Breast epithelium (tissue), 4 donors: Measurements from ENCODE around the gene GHR. TPM values are rescaled to one million over a fixed set of nuclear protein-coding genes. Genes with fewer than 3 reads are reported as not detected.
A peak's percentile ranks its signal among the peaks of the same experiment; 100 is the strongest.

Experiments used
- DNase-seq, 2 donors: peaks; one replicate each; pipeline ENCODE4 v3.0.0-alpha.2; 2019; ENCODE audit warnings: low spot score in 2 of 2
- H3K27ac ChIP-seq, 2 donors: fragments of 200-600 bp; sonication (generic) in 1 of 2; one replicate each; pipeline ENCODE4 v1.5.1; 2016 to 2019; ENCODE audit warnings: mild to moderate bottlenecking in 1 of 2
- H3K27me3 ChIP-seq, 2 donors: fragments of 200-600 bp; sonication (generic) in 1 of 2; one replicate each; pipeline versions ENCODE4 v1.5.1 to v1.6.0; 2017 to 2019; ENCODE audit warnings: control low read depth in 1 of 2, mild to moderate bottlenecking in 1 of 2
- H3K36me3 ChIP-seq: fragments of 200-600 bp; one replicate; pipeline ENCODE4 v1.5.1; 2019
- H3K4me1 ChIP-seq, 2 donors: fragments of 200-600 bp; sonication (generic); one replicate each; pipeline ENCODE4 v1.5.1; 2016 to 2019; ENCODE audit warnings: control low read depth in 1 of 2
- H3K4me3 ChIP-seq, 3 donors: fragments of 200-600 bp; sonication (generic); 1 replicate in 2 of 3; 2 replicates in 1 of 3; pipeline ENCODE4 v1.5.1; 2016 to 2019; ENCODE audit warnings: mild to moderate bottlenecking in 3 of 3, moderate library complexity in 2 of 3
- H3K9me3 ChIP-seq, 2 donors: fragments of 200-600 bp; sonication (generic) in 1 of 2; one replicate each; pipeline ENCODE4 v1.5.1; 2016 to 2019; ENCODE audit warnings: control low read depth in 1 of 2
- CTCF ChIP-seq, 3 donors: fragments of 450-650 bp; IDR thresholded peaks; one replicate each; pipeline ENCODE4 v1.5.1; 2016 to 2017; ENCODE audit warnings: antibody characterized with exemption in 3 of 3, mild to moderate bottlenecking in 3 of 3, moderate library complexity in 3 of 3
- POLR2A ChIP-seq: fragments of 450-650 bp; IDR thresholded peaks from one replicate; pipeline ENCODE4 v1.6.1; 2016; ENCODE audit warnings: antibody characterized with exemption, mild to moderate bottlenecking, moderate library complexity
- POLR2AphosphoS5 ChIP-seq, 3 donors: sonication (generic); formaldehyde crosslinking; IDR thresholded peaks; one replicate each; pipeline ENCODE4 v1.6.1; 2017; ENCODE audit warnings: antibody characterized with exemption in 3 of 3
- intact Hi-C: fragments of 100-400 bp; cut with DNase I; formaldehyde crosslinking; loops from one replicate; pipeline ENCODE4 v1.15.1; 2023; ENCODE audit warnings: low total_unique reads
- total RNA-seq, 3 donors: library from RNA; depleted of rRNA; stranded (reverse); fragments of >200 nt; gene quantifications; one replicate each; pipeline ENCODE4 v1.1.0, GENCODE V29; 2016

The GHR gene
- total RNA-seq, 3 donors from 2014 or later, result 25.6 to 234 (median 26.5) TPM

GRCh38 chr5:42517164-42517563 is 93.9 kb downstream of the GHR start:
- Histone ChIP-seq H3K4me3 (no peak overlapping the region), H3K27me3 (no peaks in the 10 kb centered on the region), H3K9me3 (no peaks in the 10 kb centered on the region), H3K27ac (peak overlapping the region in 1 of 2 donors; percentile 5), H3K36me3 (no peaks in the 10 kb centered on the region), H3K4me1 (no peaks in the 10 kb centered on the region)
- TF ChIP-seq POLR2AphosphoS5 (IDR thresholded peaks at IDR 0.05), result no peak
- TF ChIP-seq CTCF (IDR thresholded peaks at IDR 0.05), result no peak
- TF ChIP-seq POLR2A, result no peak
- no peak for DNase-seq
- intact Hi-C loops, result no loop called here

- Histone ChIP-seq H3K27me3 (no peaks in the 10 kb centered on the region), H3K27ac (no peak overlapping the region), H3K36me3 (no peaks in the 10 kb centered on the region), H3K9me3 (no peaks in the 10 kb centered on the region), H3K4me1 (no peaks in the 10 kb centered on the region), H3K4me3 (peak overlapping the region in 1 of 3 donors; percentile 11)
- intact Hi-C loops, result no loop called here
- DNase-seq, result no peak
- no peak for TF ChIP-seq CTCF (IDR thresholded peaks at IDR 0.05)
- TF ChIP-seq POLR2A, result no peak
- TF ChIP-seq POLR2AphosphoS5 (IDR thresholded peaks at IDR 0.05), result peak in 1 of 3 donors; percentile 9
Observed at GRCh38 chr5:42518595-42519221, 95.5 kb downstream of the GHR start.

- intact Hi-C loops, result loop anchor here (5.0 kb wide), 1 partner anchor 252 kb away; no protein-coding TSS in a partner anchor
- H3K27ac ChIP-seq, result no peak overlapping the region
- H3K27me3 ChIP-seq, result no peaks in the 10 kb centered on the region
- H3K4me3 ChIP-seq, result no peak overlapping the region
- no peaks in the 10 kb centered on the region for H3K36me3 ChIP-seq
- no peaks in the 10 kb centered on the region for H3K4me1 ChIP-seq
- H3K9me3 ChIP-seq, result no peaks in the 10 kb centered on the region
- TF ChIP-seq CTCF (IDR thresholded peaks at IDR 0.05), result no peak
- no peak for TF ChIP-seq POLR2A
- no peak for TF ChIP-seq POLR2AphosphoS5 (IDR thresholded peaks at IDR 0.05)
- DNase-seq, result no peak
Observed at GRCh38 chr5:42520203-42520602, 97.0 kb downstream of the GHR start.

- DNase-seq, result no peak
- TF ChIP-seq POLR2A (no peak), POLR2AphosphoS5 (IDR thresholded peaks at IDR 0.05) (no peak), CTCF (IDR thresholded peaks at IDR 0.05) (no peak)
- Histone ChIP-seq H3K27me3 (no peaks in the 10 kb centered on the region), H3K36me3 (no peaks in the 10 kb centered on the region), H3K9me3 (no peaks in the 10 kb centered on the region), H3K27ac (no peak overlapping the region), H3K4me1 (no peaks in the 10 kb centered on the region), H3K4me3 (no peak overlapping the region)
- intact Hi-C loops, result loop anchor here (5.0 kb wide), 1 partner anchor 251 kb away; no protein-coding TSS in a partner anchor
Observed at GRCh38 chr5:42520957-42521356, 97.7 kb downstream of the GHR start.

- H3K9me3 ChIP-seq, result no peaks in the 10 kb centered on the region
- H3K36me3 ChIP-seq, result no peaks in the 10 kb centered on the region
- no peak for DNase-seq
- intact Hi-C loops, result loop anchor here (5.0 kb wide), 1 partner anchor 251 kb away; no protein-coding TSS in a partner anchor
- H3K4me1 ChIP-seq, result no peaks in the 10 kb centered on the region
- H3K27me3 ChIP-seq, result no peaks in the 10 kb centered on the region
- TF ChIP-seq POLR2AphosphoS5 (IDR thresholded peaks at IDR 0.05) (no peak), CTCF (IDR thresholded peaks at IDR 0.05) (no peak), POLR2A (no peak)
- no peak overlapping the region for H3K4me3 ChIP-seq
- no peak overlapping the region for H3K27ac ChIP-seq
Observed at GRCh38 chr5:42521406-42521805, 98.2 kb downstream of the GHR start.
